ENCODE results near the gene GPC3. TPM values are rescaled to one million over a fixed set of nuclear protein-coding genes. Genes with fewer than 3 reads are reported as not detected.

The GPC3 gene
- total and polyA plus RNA-seq, 2 of the 4 experiments (the other 2 are of a cell fraction), result not detected

- no peak overlapping the region for H3K9ac ChIP-seq (ENCODE audit: low read depth, low read length)
- H3K4me2 ChIP-seq (ENCODE audit: low read depth, low read length), result no peak overlapping the region
- BruUV-seq (replicated peaks), result no TSS peak
- no peak overlapping the region for H4K5ac ChIP-seq (ENCODE audit: low read depth, low read length)
- intact Hi-C loops (cut with micrococcal nuclease), result no loop called here
- DNase-seq (no peak), ATAC-seq (ENCODE audit: low read depth) (no peak)
- H3K23ac ChIP-seq (ENCODE audit: low read depth, low read length), result no peak overlapping the region
- ChIA-PET POLR2A (ENCODE audit: unreplicated experiment) (no interaction called here), CTCF (no interaction called here)
- no peak overlapping the region for H2AK9ac ChIP-seq (replicated peaks; ENCODE audit: low read depth, low read length, poor library complexity)
- in situ Hi-C loops (cut with MboI; ENCODE audit: low sequenced_read_pairs), result no loop called here
- no peaks in the 10 kb centered on the region for H3K4me1 ChIP-seq (ENCODE audit: control insufficient read depth, insufficient read depth, low read length)
- H3K9me3 ChIP-seq (ENCODE audit: control insufficient read depth, insufficient read depth, low read length), result no peaks in the 10 kb centered on the region
- no peaks in the 10 kb centered on the region for H3K36me3 ChIP-seq (ENCODE audit: control insufficient read depth, insufficient read depth, low read length)
- no peak overlapping the region for H2AK5ac ChIP-seq (ENCODE audit: low read depth, low read length)
- no peak overlapping the region for H2BK120ac ChIP-seq (ENCODE audit: low read depth, low read length)
- no peak overlapping the region for H3K14ac ChIP-seq (replicated peaks; ENCODE audit: low read depth, low read length)
- H3K27ac ChIP-seq (ENCODE audit: insufficient read depth, low read length), result no peak overlapping the region
- no peak overlapping the region for H3K4ac ChIP-seq (ENCODE audit: low read depth, low read length)
- H3K56ac ChIP-seq (ENCODE audit: extremely low read depth, insufficient read depth, low read length), result no peak overlapping the region
- no peak overlapping the region for H2BK15ac ChIP-seq (ENCODE audit: low read depth, low read length)
- no peak overlapping the region for H4K91ac ChIP-seq (ENCODE audit: insufficient read depth, low read depth, low read length)
- WGBS, 2 experiments (ENCODE audit: extremely low coverage in 2 of 2, insufficient read length in 1 of 2), result no CpG with 5 or more reads among the region's 1 CpG
- peaks cover 2% of the 10 kb centered on the region; the same call in 1 of the 2 replicates for H3K27me3 ChIP-seq (ENCODE audit: control insufficient read depth, insufficient read depth, low read length)
- H3K4me3 ChIP-seq (ENCODE audit: insufficient read depth, low read depth, low read length), result no peak overlapping the region
- no peak overlapping the region for H3K18ac ChIP-seq (ENCODE audit: low read depth, low read length)
- no peak overlapping the region for H2BK5ac ChIP-seq (ENCODE audit: low read depth, low read length, poor library complexity, severe bottlenecking)
- H4K20me1 ChIP-seq (ENCODE audit: insufficient read depth, low read length), result no peaks in the 10 kb centered on the region
- no peaks in the 10 kb centered on the region for H3K79me1 ChIP-seq (ENCODE audit: low read depth in 1 of 2, low read length in 2 of 2)
- H4K8ac ChIP-seq (ENCODE audit: low read depth in 2 of 2, low read length in 2 of 2), result no peak overlapping the region
- H2BK20ac ChIP-seq (ENCODE audit: low read depth, low read length), result no peak overlapping the region
- dilution Hi-C loops (cut with HindIII; ENCODE audit: low sequenced_read_pairs, unreplicated experiment), result no loop called here
- H2AFZ ChIP-seq (replicated peaks; ENCODE audit: low read length, poor library complexity), result no peak overlapping the region
- no peak for TF ChIP-seq MXI1 (IDR thresholded peaks at IDR 0.05; ENCODE audit: borderline replicate concordance, low read depth, low read length)
- TF ChIP-seq RAD21 (IDR thresholded peaks at IDR 0.05; ENCODE audit: low read length), result no peak
- no peak for TF ChIP-seq POLR2A (IDR thresholded peaks at IDR 0.05; ENCODE audit: low read depth, low read length)
- TF ChIP-seq CHD1 (IDR thresholded peaks at IDR 0.05; ENCODE audit: low read depth, low read length), result no peak
- no peak for TF ChIP-seq MAFK (IDR thresholded peaks at IDR 0.05; ENCODE audit: low read depth, low read length)
- TF ChIP-seq ELK1 (IDR thresholded peaks at IDR 0.05; ENCODE audit: borderline replicate concordance, low read depth, low read length), result no peak
- TF ChIP-seq RFX5 (IDR thresholded peaks at IDR 0.05; ENCODE audit: low read depth, low read length), result no peak
- no peak for TF ChIP-seq FOS (IDR thresholded peaks at IDR 0.05; ENCODE audit: low read depth, low read length)
- TF ChIP-seq BHLHE40 (IDR thresholded peaks at IDR 0.05; ENCODE audit: low read depth, low read length), result no peak
- H3K9me1 ChIP-seq (ENCODE audit: insufficient read depth, low read length), result no peaks in the 10 kb centered on the region
Measured at GRCh38 chrX:133857640-133858269, 127.6 kb downstream of the GPC3 start.

Data from IMR-90 (cell line).